Measurements from ENCODE around the gene RAD51B. TPM values are rescaled to one million over a fixed set of nuclear protein-coding genes. Genes with fewer than 3 reads are reported as not detected.

RAD51B gene
- total RNA-seq, 1 experiment from 2014 or later = 10.8 TPM

DNA sequence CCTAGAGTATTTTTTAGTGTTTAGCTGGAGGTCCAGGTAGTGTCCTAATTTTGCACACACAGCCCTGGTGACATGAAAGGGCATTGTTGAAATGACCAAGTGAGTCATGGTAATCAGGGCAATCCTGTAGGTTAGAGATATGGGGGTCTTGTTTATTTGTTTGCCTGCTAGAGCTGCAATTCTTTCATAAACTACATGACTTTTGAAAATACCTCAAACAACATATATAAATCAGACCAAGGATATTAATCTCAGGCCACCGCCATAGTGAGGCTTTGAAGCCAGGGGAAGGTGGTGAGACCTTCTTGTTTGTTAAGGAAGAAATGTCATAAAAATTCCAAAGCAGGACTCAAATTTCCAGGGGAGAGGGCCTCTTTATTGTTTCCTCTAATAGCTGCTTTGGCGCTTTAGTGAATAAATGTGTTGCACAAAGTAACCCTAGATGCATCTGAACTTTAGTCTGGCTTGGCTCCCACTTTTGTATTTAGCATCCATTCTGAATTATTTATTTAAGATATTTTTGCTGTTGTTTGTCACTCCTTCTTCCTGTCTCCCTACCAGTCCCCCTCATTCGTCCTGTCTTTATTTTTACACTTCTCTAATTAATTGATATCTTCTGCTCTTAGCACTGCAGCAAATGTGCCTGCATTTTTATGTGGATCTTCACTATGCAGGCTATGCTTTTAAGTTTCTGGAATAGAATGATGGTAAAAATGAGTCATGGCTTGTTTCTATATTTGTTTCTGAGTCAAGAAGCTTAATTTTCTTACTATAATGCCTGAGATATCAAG lies 430.3 kb downstream of the RAD51B start:
- no peaks in the 10 kb centered on the region for H4K20me1 ChIP-seq (ENCODE audit: low read length)
- CTCF ChIA-PET = interaction anchor here (0.5 to 4.1 kb wide), 20 partner anchors 9 to 575 kb away, joined by 3 to 21 read pairs (median 4); partner anchors contain the start of gene ZFP36L1
- H3K27me3 ChIP-seq (ENCODE audit: low read length) = no peaks in the 10 kb centered on the region
- peaks cover 68% of the 10 kb centered on the region for H3K4me1 ChIP-seq (ENCODE audit: insufficient read depth, low read length)
- peak; percentile 86 for DNase-seq
- no peaks in the 10 kb centered on the region for H3K79me2 ChIP-seq (ENCODE audit: low read length)
- intact Hi-C loops (cut with micrococcal nuclease) = loop anchor here (1.0 to 5.0 kb wide), 13 partner anchors 57 to 539 kb away; no protein-coding TSS in a partner anchor
- peak; percentile 71 for ATAC-seq
- H3K9ac ChIP-seq (ENCODE audit: low read length) = peak overlapping the region; percentile 53
- no peaks in the 10 kb centered on the region for H3F3A ChIP-seq (ENCODE audit: low read length, unreplicated experiment)
- H3K9me2 ChIP-seq (replicated peaks; ENCODE audit: low read length) = no peaks in the 10 kb centered on the region
- H3K4me2 ChIP-seq (ENCODE audit: low read length) = peak overlapping the region; percentile 54
- H3K27ac ChIP-seq (ENCODE audit: low read length) = peak overlapping the region; percentile 82
- BruUV-seq (replicated peaks) = no TSS peak
- TF ChIP-seq EZH2 (IDR thresholded peaks at IDR 0.05; ENCODE audit: low read length, unreplicated experiment) = no peak
- TF ChIP-seq EZH2phosphoT487 (IDR thresholded peaks at IDR 0.05; ENCODE audit: borderline replicate concordance, low read length) = no peak
- TF ChIP-seq, protein P1, sequence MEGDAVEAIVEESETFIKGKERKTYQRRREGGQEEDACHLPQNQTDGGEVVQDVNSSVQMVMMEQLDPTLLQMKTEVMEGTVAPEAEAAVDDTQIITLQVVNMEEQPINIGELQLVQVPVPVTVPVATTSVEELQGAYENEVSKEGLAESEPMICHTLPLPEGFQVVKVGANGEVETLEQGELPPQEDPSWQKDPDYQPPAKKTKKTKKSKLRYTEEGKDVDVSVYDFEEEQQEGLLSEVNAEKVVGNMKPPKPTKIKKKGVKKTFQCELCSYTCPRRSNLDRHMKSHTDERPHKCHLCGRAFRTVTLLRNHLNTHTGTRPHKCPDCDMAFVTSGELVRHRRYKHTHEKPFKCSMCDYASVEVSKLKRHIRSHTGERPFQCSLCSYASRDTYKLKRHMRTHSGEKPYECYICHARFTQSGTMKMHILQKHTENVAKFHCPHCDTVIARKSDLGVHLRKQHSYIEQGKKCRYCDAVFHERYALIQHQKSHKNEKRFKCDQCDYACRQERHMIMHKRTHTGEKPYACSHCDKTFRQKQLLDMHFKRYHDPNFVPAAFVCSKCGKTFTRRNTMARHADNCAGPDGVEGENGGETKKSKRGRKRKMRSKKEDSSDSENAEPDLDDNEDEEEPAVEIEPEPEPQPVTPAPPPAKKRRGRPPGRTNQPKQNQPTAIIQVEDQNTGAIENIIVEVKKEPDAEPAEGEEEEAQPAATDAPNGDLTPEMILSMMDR (conservative IDR thresholded peaks at IDR 0.05; ENCODE audit: low read depth, low read length) = no peak
- no peaks in the 10 kb centered on the region for H3K36me3 ChIP-seq (ENCODE audit: low read depth, low read length)
- POLR2A ChIA-PET (ENCODE audit: unreplicated experiment) = interaction anchor here (0.6 to 2.5 kb wide), 22 partner anchors 82 to 575 kb away, joined by 3 to 23 read pairs (median 4); partner anchors contain the start of gene ZFP36L1
- no peaks in the 10 kb centered on the region for H3K9me3 ChIP-seq (ENCODE audit: low read length)
- no peak overlapping the region for H2AFZ ChIP-seq (ENCODE audit: low read length)
- no peak overlapping the region for H3K4me3 ChIP-seq (ENCODE audit: low read length)

DNA sequence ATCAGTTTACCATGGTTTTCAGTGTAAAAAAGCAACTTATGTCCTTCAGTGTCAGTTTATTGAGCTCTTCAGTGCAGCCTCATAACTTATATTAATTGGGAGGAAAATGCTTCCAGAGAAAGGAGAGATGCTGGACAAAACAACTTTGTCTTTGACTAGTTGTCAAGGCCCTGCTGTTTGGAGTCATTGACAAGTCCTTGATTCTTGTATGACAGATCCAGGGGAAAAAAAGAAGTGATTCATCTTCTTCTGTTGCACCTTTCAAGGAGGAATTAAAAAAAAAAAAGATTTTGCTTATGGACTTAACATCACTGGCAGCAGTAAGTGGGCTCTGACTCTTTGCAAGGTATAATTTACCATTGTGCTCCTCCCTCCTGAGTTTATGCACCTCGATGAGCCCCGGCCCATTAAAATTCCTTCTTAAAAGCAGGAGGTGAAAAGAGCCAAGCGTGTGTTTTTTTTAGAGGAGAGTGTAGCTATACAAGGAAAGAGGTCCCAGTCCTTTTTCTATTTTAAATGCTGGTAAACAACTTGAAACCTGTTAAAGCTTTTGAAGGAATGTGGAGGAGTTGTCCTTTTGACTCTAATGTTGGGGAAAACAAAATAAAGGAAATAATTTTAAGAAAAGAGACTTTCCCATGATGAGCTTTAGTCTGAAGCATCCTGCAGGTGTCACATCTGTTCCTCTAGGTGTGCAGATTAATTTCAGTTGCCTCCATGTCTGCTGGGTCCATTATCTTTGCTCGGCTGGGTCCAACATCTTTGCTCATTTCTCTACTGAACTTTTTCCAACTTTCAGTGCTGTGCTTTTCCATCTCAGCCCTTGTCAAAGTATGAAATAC lies 431.6 kb downstream of the RAD51B start:
- intact Hi-C loops (cut with micrococcal nuclease) = loop anchor here (1.0 to 5.0 kb wide), 11 partner anchors 56 to 538 kb away; no protein-coding TSS in a partner anchor
- no peaks in the 10 kb centered on the region for H3K79me2 ChIP-seq (ENCODE audit: low read length)
- no peak for TF ChIP-seq EZH2phosphoT487 (IDR thresholded peaks at IDR 0.05; ENCODE audit: borderline replicate concordance, low read length)
- TF ChIP-seq EZH2 (IDR thresholded peaks at IDR 0.05; ENCODE audit: low read length, unreplicated experiment) = no peak
- TF ChIP-seq, protein P1 (conservative IDR thresholded peaks at IDR 0.05; ENCODE audit: low read depth, low read length) = no peak; the same call in 1 of the 2 replicates
- H3K4me1 ChIP-seq (ENCODE audit: insufficient read depth, low read length) = peaks cover 73% of the 10 kb centered on the region
- CTCF ChIA-PET = interaction anchor here (0.6 to 4.1 kb wide), 7 partner anchors 56 to 434 kb away, joined by 3 to 21 read pairs (median 3); no protein-coding TSS in a partner anchor
- POLR2A ChIA-PET (ENCODE audit: unreplicated experiment) = interaction anchor here (0.5 to 2.5 kb wide), 8 partner anchors 73 to 539 kb away, joined by 3 to 12 read pairs (median 5); no protein-coding TSS in a partner anchor
- ATAC-seq (no peak), DNase-seq (peak; percentile 28)
- peak overlapping the region; percentile 53 for H3K9ac ChIP-seq (ENCODE audit: low read length)
- no peak overlapping the region for H3K4me3 ChIP-seq (ENCODE audit: low read length)
- no peaks in the 10 kb centered on the region for H3K36me3 ChIP-seq (ENCODE audit: low read depth, low read length)
- H3K27ac ChIP-seq (ENCODE audit: low read length) = peak overlapping the region; percentile 82
- no peaks in the 10 kb centered on the region for H3F3A ChIP-seq (ENCODE audit: low read length, unreplicated experiment)
- H3K4me2 ChIP-seq (ENCODE audit: low read length) = peak overlapping the region; percentile 54
- BruUV-seq (replicated peaks) = no TSS peak
- no peaks in the 10 kb centered on the region for H3K27me3 ChIP-seq (ENCODE audit: low read length)
- H3K9me3 ChIP-seq (ENCODE audit: low read length) = no peaks in the 10 kb centered on the region
- no peaks in the 10 kb centered on the region for H4K20me1 ChIP-seq (ENCODE audit: low read length)
- H2AFZ ChIP-seq (ENCODE audit: low read length) = peak overlapping the region; percentile 5; the same call in 1 of the 2 replicates
- H3K9me2 ChIP-seq (replicated peaks; ENCODE audit: low read length) = no peaks in the 10 kb centered on the region

Data from PC-3 (cell line).